Stomach smooth muscle (tissue), 2 donors: ENCODE data around the gene EPB41L2.

Experiments used
- H3K27ac ChIP-seq: one replicate; pipeline ENCODE4 v1.7.0; 2013; ENCODE audit warnings: mild to moderate bottlenecking, low read length, inconsistent platforms
- H3K27me3 ChIP-seq, 2 donors: one replicate each; pipeline ENCODE4 v1.7.0; 2013; ENCODE audit warnings: low read length in 2 of 2; ENCODE audit not compliant: insufficient read depth in 2 of 2, control insufficient read depth in 1 of 2
- H3K36me3 ChIP-seq, 2 donors: one replicate each; pipeline ENCODE4 v1.7.0; 2013; ENCODE audit warnings: low read length in 2 of 2; ENCODE audit not compliant: control insufficient read depth in 2 of 2, insufficient read depth in 2 of 2
- H3K4me1 ChIP-seq: one replicate; pipeline ENCODE4 v1.7.0; 2013; ENCODE audit warnings: low read length; ENCODE audit not compliant: control insufficient read depth, insufficient read depth
- H3K4me3 ChIP-seq, 2 donors: one replicate each; pipeline ENCODE4 v1.7.0; 2013; ENCODE audit warnings: low read length in 2 of 2
- H3K9ac ChIP-seq, 2 donors: one replicate each; pipeline ENCODE4 v1.7.0; 2013; ENCODE audit warnings: low read length in 2 of 2, mild to moderate bottlenecking in 1 of 2
- H3K9me3 ChIP-seq, 2 donors: one replicate each; pipeline ENCODE4 v1.7.0; 2013; ENCODE audit warnings: low read length in 2 of 2; ENCODE audit not compliant: control insufficient read depth in 2 of 2
- donor health status: healthy.
- donor health status: Pancreatic carcinoma.

Gene EPB41L2

DNA sequence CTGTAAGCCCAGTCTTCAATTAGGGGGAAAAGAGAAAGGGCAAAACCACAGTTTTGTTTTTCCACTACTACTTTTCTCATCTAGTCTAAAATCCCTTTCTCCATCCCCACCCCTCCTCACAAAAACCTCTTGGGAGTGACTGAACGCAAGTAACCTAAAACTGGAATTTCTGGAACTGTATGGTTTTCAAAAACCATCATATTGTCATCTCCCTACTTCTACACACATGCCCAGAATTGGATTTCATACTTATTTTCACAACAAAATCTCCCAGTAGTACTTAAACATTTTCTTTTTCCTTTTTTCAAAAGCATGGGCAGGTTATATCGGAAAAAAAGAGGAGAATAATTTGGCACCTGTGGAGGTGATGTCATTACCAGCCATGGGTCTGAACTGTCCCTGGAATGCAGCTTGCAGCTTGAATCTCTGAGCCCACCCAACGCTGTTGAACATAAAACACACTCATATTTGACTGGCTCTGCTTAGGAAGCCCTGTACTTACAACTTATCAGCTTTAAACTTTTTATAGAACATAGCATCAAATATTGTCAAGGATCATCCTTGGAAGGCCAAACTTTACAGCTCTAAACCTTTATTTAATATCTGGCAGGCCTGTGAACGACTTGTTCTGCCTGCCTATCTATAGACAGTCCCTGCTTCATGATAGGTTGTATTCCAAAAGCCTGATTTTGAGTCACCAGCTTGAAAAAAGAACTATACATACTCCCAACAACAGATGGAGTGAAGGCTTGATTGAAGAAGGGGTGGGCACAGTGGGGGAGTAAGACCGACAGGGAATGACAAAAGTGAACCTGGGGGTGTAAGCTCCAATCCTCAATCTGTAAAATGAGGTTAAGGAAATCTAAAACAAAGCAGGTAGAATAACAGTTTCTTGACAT is 59.3 kb downstream of the EPB41L2 start:
- no peaks in the 10 kb centered on the region for H3K27me3 ChIP-seq
- H3K36me3 ChIP-seq = no peaks in the 10 kb centered on the region
- no peak overlapping the region for H3K27ac ChIP-seq
- no peaks in the 10 kb centered on the region for H3K9me3 ChIP-seq
- no peak overlapping the region for H3K9ac ChIP-seq
- H3K4me3 ChIP-seq = no peak overlapping the region
- no peaks in the 10 kb centered on the region for H3K4me1 ChIP-seq

GRCh38 chr6:131002661-131002980 is 60.4 kb downstream of the EPB41L2 start:
- no peak overlapping the region for H3K4me3 ChIP-seq
- H3K36me3 ChIP-seq = no peaks in the 10 kb centered on the region
- H3K27me3 ChIP-seq = no peaks in the 10 kb centered on the region
- H3K27ac ChIP-seq = no peak overlapping the region
- H3K4me1 ChIP-seq = no peaks in the 10 kb centered on the region
- no peaks in the 10 kb centered on the region for H3K9me3 ChIP-seq
- no peak overlapping the region for H3K9ac ChIP-seq

GRCh38 chr6:131001945-131002660 is 60.9 kb downstream of the EPB41L2 start:
- H3K4me3 ChIP-seq = no peak overlapping the region
- no peaks in the 10 kb centered on the region for H3K36me3 ChIP-seq
- no peaks in the 10 kb centered on the region for H3K27me3 ChIP-seq
- no peaks in the 10 kb centered on the region for H3K4me1 ChIP-seq
- no peak overlapping the region for H3K27ac ChIP-seq
- H3K9me3 ChIP-seq = no peaks in the 10 kb centered on the region
- H3K9ac ChIP-seq = no peak overlapping the region

GRCh38 chr6:131001111-131001736 is 61.8 kb downstream of the EPB41L2 start:
- Histone ChIP-seq H3K9ac (no peak overlapping the region), H3K36me3 (no peaks in the 10 kb centered on the region), H3K9me3 (no peaks in the 10 kb centered on the region), H3K27ac (no peak overlapping the region), H3K4me1 (no peaks in the 10 kb centered on the region), H3K4me3 (no peak overlapping the region), H3K27me3 (no peaks in the 10 kb centered on the region)

- H3K9me3 ChIP-seq = no peaks in the 10 kb centered on the region
- H3K9ac ChIP-seq = no peak overlapping the region
- no peaks in the 10 kb centered on the region for H3K36me3 ChIP-seq
- no peaks in the 10 kb centered on the region for H3K4me1 ChIP-seq
- no peak overlapping the region for H3K4me3 ChIP-seq
- H3K27me3 ChIP-seq = no peaks in the 10 kb centered on the region
- no peak overlapping the region for H3K27ac ChIP-seq
Measured at GRCh38 chr6:131000544-131000943, 62.5 kb downstream of the EPB41L2 start.

- no peak overlapping the region for H3K27ac ChIP-seq
Measured at GRCh38 chr6:130997061-130997753, 65.8 kb downstream of the EPB41L2 start.

GRCh38 chr6:130996635-130997034 is 66.4 kb downstream of the EPB41L2 start:
- no peak overlapping the region for H3K9ac ChIP-seq
- no peaks in the 10 kb centered on the region for H3K9me3 ChIP-seq
- H3K27ac ChIP-seq = no peak overlapping the region
- H3K27me3 ChIP-seq = no peaks in the 10 kb centered on the region
- H3K36me3 ChIP-seq = no peaks in the 10 kb centered on the region
- H3K4me1 ChIP-seq = no peaks in the 10 kb centered on the region
- no peak overlapping the region for H3K4me3 ChIP-seq

More at GRCh38 chr6:130997061-130997753, 65.8 kb downstream of the EPB41L2 start:
- Histone ChIP-seq H3K9me3 (no peaks in the 10 kb centered on the region), H3K4me3 (no peak overlapping the region), H3K9ac (no peak overlapping the region), H3K4me1 (no peaks in the 10 kb centered on the region), H3K27me3 (no peaks in the 10 kb centered on the region), H3K36me3 (no peaks in the 10 kb centered on the region)

GRCh38 chr6:130995783-130996447 is 67.1 kb downstream of the EPB41L2 start:
- Histone ChIP-seq H3K27ac (no peak overlapping the region), H3K36me3 (no peaks in the 10 kb centered on the region), H3K9me3 (no peaks in the 10 kb centered on the region), H3K4me1 (no peaks in the 10 kb centered on the region), H3K27me3 (no peaks in the 10 kb centered on the region), H3K4me3 (no peak overlapping the region), H3K9ac (no peak overlapping the region)

GRCh38 chr6:130994319-130995097 is 68.5 kb downstream of the EPB41L2 start:
- no peak overlapping the region for H3K27ac ChIP-seq

More at GRCh38 chr6:130994319-130995097, 68.5 kb downstream of the EPB41L2 start:
- Histone ChIP-seq H3K36me3 (no peaks in the 10 kb centered on the region), H3K27me3 (no peaks in the 10 kb centered on the region), H3K9ac (no peak overlapping the region), H3K4me1 (no peaks in the 10 kb centered on the region), H3K4me3 (no peak overlapping the region), H3K9me3 (no peaks in the 10 kb centered on the region)
